HepG2 (cell line): Measurements from ENCODE around the gene PSMD8. TPM values are rescaled to one million over a fixed set of nuclear protein-coding genes. Genes with fewer than 3 reads are reported as not detected.
A peak's percentile ranks its signal among the peaks of the same experiment; 100 is the strongest.

Experiments
- ATAC-seq: fragments of 200-7000 bp; cut with Tn5 transposase; 3 replicates; pipeline ENCODE4 v1.9.1; 2020; ENCODE audit warnings: mild to moderate bottlenecking, moderate library complexity
- BruUV-seq: library from RNA; stranded (reverse); fragments of 400-500 nt; replicated peaks from 2 replicates; lab custom pipeline; 2021; lab: Mats Ljungman, UMichigan
- CTCF ChIA-PET: fragments of 300-600 bp; formaldehyde crosslinking; extraction: SDS; loops from one replicate; lab custom pipeline; 2021; ENCODE audit warnings: low total read pairs, inconsistent platforms, low intra/inter-chr PET ratio; lab: Yijun Ruan, JAX
- POLR2A ChIA-PET: fragments of 350-600 bp; sonication (Branson Sonifier 250); formaldehyde crosslinking; loops from one replicate; lab custom pipeline; 2020; ENCODE audit warnings: antibody characterized with exemption, inconsistent platforms; lab: Yijun Ruan, JAX
- DNase-seq: peaks from one replicate; pipeline ENCODE4 v3.0.0-alpha.2; 2015; ENCODE audit warnings: low spot score
- FAIRE-seq: peaks from 3 replicates; lab custom pipeline; 2011; peaks lifted over from hg19 to GRCh38; lab: Jason Lieb, UNC
- H2AFZ ChIP-seq: one replicate; pipeline ENCODE4 v1.6.1; 2011; ENCODE audit warnings: low read length, inconsistent platforms
- H3K27ac ChIP-seq: fragments of 300-600 bp; 3 replicates; pipeline ENCODE4 v1.8.0; 2011; ENCODE audit warnings: mixed run types, mild to moderate bottlenecking, mixed read lengths, low read length, inconsistent platforms; ENCODE audit not compliant: insufficient read depth; ENCODE audit errors: extremely low read length
- H3K27me3 ChIP-seq, 2 experiments: fragments of 200-600 bp in 1 of 2; 2 replicates in 1 of 2; 3 replicates in 1 of 2; pipeline versions ENCODE4 v1.6.0 to v1.8.0; 2011; ENCODE audit warnings: low read length in 2 of 2, mild to moderate bottlenecking in 2 of 2, moderate library complexity in 2 of 2, inconsistent platforms in 1 of 2; ENCODE audit not compliant: insufficient read depth in 2 of 2, control insufficient read depth in 1 of 2
- H3K36me3 ChIP-seq, 2 experiments: fragments of 200-600 bp in 1 of 2; replicated peaks in 1 of 2; 2 replicates in 1 of 2; 3 replicates in 1 of 2; pipeline versions ENCODE4 v1.5.1 to v1.8.0; 2011; ENCODE audit warnings: low read length in 2 of 2, inconsistent platforms in 1 of 2; ENCODE audit not compliant: insufficient read depth in 2 of 2, control insufficient read depth in 1 of 2
- H3K4me1 ChIP-seq: 2 replicates; pipeline ENCODE4 v1.5.1; 2012; ENCODE audit warnings: low read length, inconsistent platforms; ENCODE audit not compliant: insufficient read depth
- H3K4me2 ChIP-seq: 2 replicates; pipeline ENCODE4 v1.6.0; 2011; ENCODE audit warnings: low read depth, low read length, inconsistent platforms
- H3K4me3 ChIP-seq, 3 experiments: fragments of 200-600 bp in 1 of 3; sonication (generic), shearing (Covaris generic) in 1 of 3; replicated peaks in 1 of 3; 2 replicates each; pipeline ENCODE4 v1.5.1; 2011 to 2016; ENCODE audit warnings: low read length in 3 of 3, inconsistent platforms in 2 of 3, low read depth in 2 of 3, mild to moderate bottlenecking in 2 of 3, control low read depth in 1 of 3, mixed read lengths in 1 of 3; ENCODE audit not compliant: insufficient read depth in 1 of 3
- H3K79me2 ChIP-seq: one replicate; pipeline ENCODE4 v1.6.1; 2011; ENCODE audit warnings: low read length, inconsistent platforms; ENCODE audit not compliant: insufficient read depth
- H3K9ac ChIP-seq: 2 replicates; pipeline ENCODE4 v1.6.0; 2011; ENCODE audit warnings: mild to moderate bottlenecking, low read depth, low read length, inconsistent platforms; ENCODE audit not compliant: insufficient read depth
- H3K9me3 ChIP-seq: 2 replicates; pipeline ENCODE4 v1.5.1; 2012; ENCODE audit warnings: mild to moderate bottlenecking, low read length
- H4K20me1 ChIP-seq: 2 replicates; pipeline ENCODE4 v1.6.0; 2011; ENCODE audit warnings: inconsistent platforms, mild to moderate bottlenecking, low read length, moderate library complexity; ENCODE audit not compliant: insufficient read depth
- ATF1 ChIP-seq: IDR thresholded peaks from 2 replicates; pipeline ENCODE4 v1.6.1; 2016; ENCODE audit warnings: mild to moderate bottlenecking, control low read depth
- EEA1 ChIP-seq: sonication (generic); formaldehyde crosslinking; IDR thresholded peaks from 2 replicates; pipeline ENCODE4 v1.5.1; 2020; ENCODE audit warnings: mild to moderate bottlenecking, missing genetic modification reagents, borderline replicate concordance
- EP300 ChIP-seq, 3 experiments: sonication (generic) in 1 of 3; formaldehyde crosslinking in 1 of 3; IDR thresholded peaks; 2 replicates each; pipeline versions ENCODE4 v1.5.1 to v1.6.1; 2011 to 2020; ENCODE audit warnings: low read depth in 2 of 3, low read length in 2 of 3, borderline replicate concordance in 1 of 3, improper control_type of control experiment in 1 of 3, mild to moderate bottlenecking in 1 of 3, missing genetic modification reagents in 1 of 3, moderate library complexity in 1 of 3
- MAX ChIP-seq: IDR thresholded peaks from 2 replicates; pipeline ENCODE4 v1.6.1; 2012; ENCODE audit warnings: inconsistent platforms
- MIER3 ChIP-seq: IDR thresholded peaks from 2 replicates; pipeline ENCODE4 v1.6.1; 2016; ENCODE audit warnings: missing compliant biosample characterization, borderline replicate concordance
- MTA1 ChIP-seq: sonication (generic); formaldehyde crosslinking; IDR thresholded peaks from 2 replicates; pipeline ENCODE4 v1.4.0; 2020; ENCODE audit warnings: missing genetic modification reagents, mild to moderate bottlenecking, borderline replicate concordance
- PAXIP1 ChIP-seq: sonication (generic); formaldehyde crosslinking; conservative IDR thresholded peaks from 2 replicates; pipeline ENCODE4 v1.4.0; 2020; ENCODE audit warnings: mild to moderate bottlenecking, missing genetic modification reagents, moderate library complexity
- POLR2G ChIP-seq: fragments of 200-400 bp; formaldehyde crosslinking; IDR thresholded peaks from 2 replicates; pipeline ENCODE4 v1.6.1; 2018; ENCODE audit warnings: mild to moderate bottlenecking, low read depth, low read length, moderate library complexity
- RBM39 ChIP-seq: fragments of 200-400 bp; formaldehyde crosslinking; IDR thresholded peaks from one replicate; pipeline ENCODE4 v1.6.1; 2018; ENCODE audit warnings: antibody characterized with exemption, mild to moderate bottlenecking, low read depth, low read length; ENCODE audit not compliant: poor library complexity, severe bottlenecking
- SALL1 ChIP-seq: sonication (generic); formaldehyde crosslinking; IDR thresholded peaks from 2 replicates; pipeline ENCODE4 v1.8.0; 2022; ENCODE audit warnings: mild to moderate bottlenecking, missing genetic modification reagents
- SALL2 ChIP-seq: sonication (generic); formaldehyde crosslinking; IDR thresholded peaks from 2 replicates; pipeline ENCODE4 v1.8.1; 2023; ENCODE audit warnings: mild to moderate bottlenecking, missing genetic modification reagents, inconsistent platforms
- SATB2 ChIP-seq: sonication (generic); formaldehyde crosslinking; IDR thresholded peaks from 2 replicates; pipeline ENCODE4 v1.5.0; 2020; ENCODE audit warnings: missing genetic modification reagents
- ZNF235 ChIP-seq: sonication (generic); formaldehyde crosslinking; IDR thresholded peaks from 2 replicates; pipeline ENCODE4 v1.8.1; 2023; ENCODE audit warnings: mild to moderate bottlenecking, missing genetic modification reagents, borderline replicate concordance
- ZNF598 ChIP-seq: sonication (generic); formaldehyde crosslinking; IDR thresholded peaks from 2 replicates; pipeline ENCODE4 v1.5.1; 2020; ENCODE audit warnings: mild to moderate bottlenecking, missing genetic modification reagents, borderline replicate concordance
- ZNF766 ChIP-seq: sonication (generic); formaldehyde crosslinking; IDR thresholded peaks from 2 replicates; pipeline ENCODE4 v1.5.0; 2020; ENCODE audit warnings: missing genetic modification reagents, borderline replicate concordance
- ZNF772 ChIP-seq: sonication (generic); formaldehyde crosslinking; IDR thresholded peaks from 2 replicates; pipeline ENCODE4 v1.5.0; 2020; ENCODE audit warnings: mild to moderate bottlenecking, missing genetic modification reagents
- ZNF891 ChIP-seq: sonication (generic); formaldehyde crosslinking; IDR thresholded peaks from 2 replicates; pipeline ENCODE4 v1.5.0; 2020; ENCODE audit warnings: mild to moderate bottlenecking, missing genetic modification reagents
- ZSCAN29 ChIP-seq: sonication (generic); formaldehyde crosslinking; conservative IDR thresholded peaks from 2 replicates; pipeline ENCODE4 v1.4.0; 2020; ENCODE audit warnings: mild to moderate bottlenecking, missing genetic modification reagents
- ZSCAN31 ChIP-seq: sonication (generic); formaldehyde crosslinking; IDR thresholded peaks from 2 replicates; pipeline ENCODE4 v1.5.0; 2020; ENCODE audit warnings: low read depth, mild to moderate bottlenecking, missing genetic modification reagents
- WGBS: methylation state at CpG from one replicate; pipeline ENCODE4 v1.1.6; 2017; ENCODE audit warnings: low lambda C conversion rate; 5-methylcytosine and 5-hydroxymethylcytosine counted together
- in situ Hi-C: cut with HindIII; loops from 2 replicates; pipeline ENCODE4 v1.10.0; 2017; ENCODE audit warnings: low pct_unique_long_range_greater_than_20kb; ENCODE audit not compliant: extremely low pct_ligation_motif_present
- intact Hi-C: fragments of 100-400 bp; cut with micrococcal nuclease; formaldehyde crosslinking; loops from one replicate; pipeline ENCODE4 v1.10.0; 2022; ENCODE audit not compliant: unreplicated experiment
- polyA plus RNA-seq, 8 experiments: library from polyadenylated mRNA; depleted of rRNA in 3 of 8; stranded (reverse) in 7 of 8; unstranded in 1 of 8; fragments of >200 nt; fragmentation: Illumina TruSeq in 4 of 8; extraction: Trizol in 4 of 8; gene quantifications; 2 replicates each; pipeline versions ENCODE4 v1.2.1 to v1.2.3, GENCODE V29; 2011 to 2016; ENCODE audit warnings: low read depth in 4 of 8, missing spikeins in 1 of 8, mixed read lengths in 1 of 8; ENCODE audit not compliant: insufficient read depth in 1 of 8
- total RNA-seq, 5 experiments: library from RNA; depleted of rRNA; stranded (reverse); fragments of >200 nt; fragmentation: Illumina TruSeq; extraction: Trizol; gene quantifications; 2 replicates each; pipeline ENCODE4 v1.2.3, GENCODE V29; 2016; ENCODE audit warnings: low read depth in 1 of 5

PSMD8 gene
- total and polyA plus RNA-seq, 2 of the 13 experiments (the other 11 are each of a cell fraction or from before 2014, with no cell fraction given), result 162 to 296 TPM

- H2AFZ ChIP-seq, result peak within 1 kb of the TSS; percentile 70
- TF ChIP-seq RBM39, result peak; percentile 65
- TF ChIP-seq SATB2 (CRISPR knock-in tag), result no peak
- TF ChIP-seq MAX, result peak; percentile 91
- TF ChIP-seq MIER3 (CRISPR knock-in tag), result 0 out of 2 replicates have a peak, but pooled peaks have one; percentile 55
- peak; percentile 67; the same call in 1 of the 2 replicates for TF ChIP-seq MTA1 (CRISPR knock-in tag)
- TF ChIP-seq SALL2 (CRISPR knock-in tag), result peak; percentile 84
- peak; percentile 80 for TF ChIP-seq ZSCAN31 (CRISPR knock-in tag)
- 0 out of 2 replicates have a peak, but pooled peaks have one; percentile 32 for TF ChIP-seq ZNF891 (CRISPR knock-in tag)
- TF ChIP-seq EEA1 (CRISPR knock-in tag), result 0 out of 2 replicates have a peak, but pooled peaks have one; percentile 47
- 0 out of 2 replicates have a peak, but pooled peaks have one; percentile 53 for TF ChIP-seq ZNF772 (CRISPR knock-in tag)
- no peak for TF ChIP-seq EP300 (IDR thresholded peaks at IDR 0.05; ENCODE audit: low read depth in 2 of 2, low read length in 2 of 2)
- peak; percentile 19; the same call in 1 of the 2 replicates for TF ChIP-seq EP300 (CRISPR knock-in tag; IDR thresholded peaks at IDR 0.05; ENCODE audit: borderline replicate concordance)
- 0 out of 2 replicates have a peak, but pooled peaks have one; percentile 44 for TF ChIP-seq ZSCAN29 (CRISPR knock-in tag)
- TF ChIP-seq SALL1 (CRISPR knock-in tag), result peak; percentile 59
- TF ChIP-seq POLR2G, result peak; percentile 64; the same call in 1 of the 2 replicates
- TF ChIP-seq ZNF235 (CRISPR knock-in tag), result peak; percentile 80; the same call in 1 of the 2 replicates
- peak; percentile 47 for TF ChIP-seq PAXIP1 (CRISPR knock-in tag)
- no peak for TF ChIP-seq ATF1 (CRISPR knock-in tag)
- peak; percentile 92; the same call in 1 of the 2 replicates for TF ChIP-seq ZNF598 (CRISPR knock-in tag)
- peak; percentile 78; the same call in 1 of the 2 replicates for TF ChIP-seq ZNF766 (CRISPR knock-in tag)
These were observed 28.8 kb downstream of the PSMD8 start, which contains the start of gene FAM98C for GRCh38 chr19:38402967-38403674. Gene FAM98C (plus strand): TSS chr19:38403093. CDS start chr19:38403154, 61 bp downstream.

More at GRCh38 chr19:38402967-38403674, 28.8 kb downstream of the PSMD8 start, which contains the start of gene FAM98C:
- Histone ChIP-seq H3K9ac (peak within 1 kb of the TSS; percentile 75), H3K27ac (peak within 1 kb of the TSS; percentile 55), H3K4me2 (peak within 1 kb of the TSS; percentile 90), H3K36me3 (no peaks in the 10 kb centered on the region), H4K20me1 (no peaks in the 10 kb centered on the region), H3K79me2 (no peaks in the 10 kb centered on the region), H3K27me3 (peaks cover 5 to 17% of the 10 kb centered on the region in 2 experiments; a peak in 3 of 5 replicates), H3K9me3 (no peaks in the 10 kb centered on the region), H3K4me1 (no peaks in the 10 kb centered on the region), H3K4me3 (peak within 1 kb of the TSS; percentile 57 to 86 (median 80); a peak in 5 of 6 replicates)
- POLR2A ChIA-PET, result interaction anchor here (0.6 to 2.7 kb wide), 14 partner anchors 9 to 623 kb away, joined by 3 to 30 read pairs (median 6); partner anchors contain the start of genes ACTN4, EIF3K, GGN and MRPS12
- in situ Hi-C loops (no loop called here), intact Hi-C loops (loop anchor here (5.0 kb wide), 1 partner anchor 229 kb away; no protein-coding TSS in a partner anchor)
- ATAC-seq, result peak; percentile 96
- TSS peak; percentile 64 for BruUV-seq
- no peak for FAIRE-seq
- peak; percentile 93 for DNase-seq
- CTCF ChIA-PET, result interaction anchor here (1.2 to 1.3 kb wide), 3 partner anchors 38 to 231 kb away, joined by 4 to 5 read pairs (median 4); no protein-coding TSS in a partner anchor
- 3% methylated on average over 31 of the region's 82 CpGs for WGBS
